GM12865 (cell line): ENCODE results near the gene GABRB2.

Experiments used
- DNase-seq: peaks from one replicate; pipeline ENCODE4 v3.0.0; 2010; ENCODE audit warnings: low read depth
- H3K4me3 ChIP-seq: 2 replicates; pipeline ENCODE4 v1.5.1; 2011; ENCODE audit warnings: mild to moderate bottlenecking, low read depth, low read length, control low read depth
- CTCF ChIP-seq: IDR thresholded peaks from 2 replicates; pipeline ENCODE4 v1.5.1; 2011; ENCODE audit warnings: low read length, control low read depth, low read depth, inconsistent platforms; ENCODE audit not compliant: insufficient read depth; ENCODE audit errors: missing control alignments

GABRB2 gene

DNA sequence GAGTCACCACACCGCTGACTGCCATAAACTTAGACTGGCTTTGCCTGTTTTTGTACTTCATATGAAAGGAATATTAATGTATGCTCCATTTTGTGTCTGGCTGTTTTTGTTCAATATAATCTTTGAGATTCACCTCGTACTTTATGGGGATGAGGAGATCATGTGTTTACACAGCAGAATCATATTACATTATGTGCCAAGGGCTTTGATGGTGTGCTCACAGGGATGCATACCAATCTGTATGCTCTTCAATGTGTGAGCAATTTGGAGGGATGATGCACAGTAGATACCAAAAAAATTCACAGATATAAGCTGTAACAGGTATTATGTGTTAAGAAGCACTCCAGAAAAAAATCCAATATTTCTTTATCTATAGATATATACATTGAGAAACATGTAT is 113.7 kb downstream of the GABRB2 start:
- no peak for DNase-seq
- H3K4me3 ChIP-seq: no peak overlapping the region
- TF ChIP-seq CTCF: no peak

DNA sequence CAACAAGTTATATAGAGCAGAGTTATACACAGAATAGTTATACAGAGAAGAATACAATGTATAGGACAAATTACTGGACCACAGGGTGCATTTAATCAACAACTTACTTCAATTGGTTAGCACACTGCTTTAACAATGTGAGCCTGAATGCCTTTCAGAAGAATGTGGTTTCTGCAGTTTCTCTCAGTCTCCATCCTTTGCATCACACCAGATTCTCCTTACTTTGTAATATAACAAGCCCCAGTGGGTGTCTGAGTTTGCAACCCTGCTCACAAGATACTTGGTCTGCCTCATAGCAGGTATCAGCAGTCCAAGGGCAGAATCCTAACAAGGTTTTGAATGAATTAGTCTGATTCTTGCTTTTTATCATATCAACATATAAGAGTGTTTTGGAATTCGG is 114.6 kb downstream of the GABRB2 start:
- no peak for DNase-seq
- TF ChIP-seq CTCF: no peak

DNA sequence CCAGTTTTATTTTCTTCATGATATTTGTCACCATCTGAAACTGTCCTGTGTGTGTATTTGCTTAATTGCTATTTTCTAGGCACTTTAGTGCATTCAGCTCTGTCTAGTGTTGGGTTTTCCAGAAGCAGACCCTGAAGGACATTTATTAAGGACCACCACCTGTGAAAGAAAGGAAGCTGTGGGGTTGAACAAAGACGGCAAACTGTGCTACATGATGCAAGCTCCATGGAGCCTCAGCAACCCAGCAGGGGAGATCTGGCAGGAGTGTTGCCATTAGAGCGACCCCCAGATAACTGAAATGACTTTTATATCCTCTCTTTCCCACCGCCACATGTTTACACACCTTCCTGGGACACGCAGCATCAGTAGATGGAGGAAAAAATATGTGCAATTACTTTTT is 125.5 kb downstream of the GABRB2 start:
- no peak for DNase-seq
- no peak overlapping the region for H3K4me3 ChIP-seq
- TF ChIP-seq CTCF: no peak

More for the DNA sequence above, 114.6 kb downstream of the GABRB2 start:
- H3K4me3 ChIP-seq: no peak overlapping the region

- TF ChIP-seq CTCF: no peak
- no peak for DNase-seq
- no peak overlapping the region for H3K4me3 ChIP-seq
Observed at GRCh38 chr5:161420521-161420920, 126.0 kb downstream of the GABRB2 start.

DNA sequence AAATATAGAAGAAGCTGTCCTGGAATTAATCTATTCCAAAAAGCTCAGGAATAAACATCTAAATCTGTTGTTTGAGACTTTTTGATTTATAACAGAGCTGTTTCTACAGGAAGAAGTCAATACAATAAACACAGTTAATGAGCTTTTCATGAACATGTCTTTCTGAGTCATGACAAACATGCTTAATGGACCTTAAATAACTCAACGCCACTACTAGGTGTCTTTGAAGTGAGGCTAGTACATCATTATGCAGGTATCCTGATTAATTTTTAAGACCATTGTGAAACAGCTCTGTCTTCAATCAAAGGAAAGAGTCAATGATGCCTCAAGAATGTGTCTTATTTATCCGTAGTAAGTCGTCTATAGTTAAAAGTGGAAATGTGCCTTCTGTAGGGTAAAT is 131.6 kb downstream of the GABRB2 start:
- no peak for TF ChIP-seq CTCF
- DNase-seq: no peak
- H3K4me3 ChIP-seq: no peak overlapping the region

GRCh38 chr5:161414037-161414436 is 132.5 kb downstream of the GABRB2 start:
- DNase-seq: no peak
- no peak overlapping the region for H3K4me3 ChIP-seq
- no peak for TF ChIP-seq CTCF

DNA sequence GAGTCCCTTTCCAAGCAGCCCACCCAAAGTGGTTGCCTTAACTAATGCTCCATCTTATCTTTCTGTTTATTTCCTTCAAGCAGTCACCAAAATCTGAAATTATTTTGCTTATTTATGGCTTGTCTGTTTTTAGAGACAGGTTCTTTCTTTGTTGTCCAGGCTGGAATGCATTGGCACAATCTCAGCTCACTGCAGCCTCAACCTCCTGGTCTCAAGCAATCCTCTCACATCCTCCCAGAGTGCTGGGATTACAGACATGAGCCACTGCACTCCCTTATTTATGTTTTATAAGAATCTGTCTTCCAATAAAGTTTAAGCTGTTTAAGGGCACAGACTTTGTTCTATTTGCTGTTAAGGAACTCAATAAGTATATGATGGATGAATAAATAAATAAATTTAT is 133.7 kb downstream of the GABRB2 start:
- no peak for TF ChIP-seq CTCF
- no peak overlapping the region for H3K4me3 ChIP-seq
- DNase-seq: no peak
